Measurements from ENCODE around the gene STPG4.

GRCh38 chr2:47196046-47196445, 40.9 kb upstream of the STPG4 start:
- TF ChIP-seq CTCF (IDR thresholded peaks at IDR 0.05): no peak
- no peak for TF ChIP-seq EP300 (IDR thresholded peaks at IDR 0.05)
- TF ChIP-seq POLR2A (IDR thresholded peaks at IDR 0.05; ENCODE audit: low read depth): no peak

Data from esophagus muscularis mucosa (tissue), 4 donors.